GM18502 (cell line): Measurements from ENCODE around the gene PRAMEF2.
"Not testable (repeated sequence)": the region's sequence is repeated elsewhere in the genome, so short reads cannot be mapped to it uniquely, and the experiment has no call there.

Experiments used
- ATAC-seq: cut with Tn5 transposase; IDR thresholded peaks from one replicate; pipeline ENCODE4 v1.9.1; 2021; ENCODE audit warnings: mild to moderate bottlenecking; ENCODE audit not compliant: unreplicated experiment, poor library complexity

PRAMEF2 gene

GRCh38 chr1:12856786-12857185 is at the start of gene PRAMEF2:
PRAMEF2 (plus strand) TSS chr1:12857086; CDS start chr1:12859010, 1,924 bp downstream.
- not testable (repeated sequence) for ATAC-seq

DNA sequence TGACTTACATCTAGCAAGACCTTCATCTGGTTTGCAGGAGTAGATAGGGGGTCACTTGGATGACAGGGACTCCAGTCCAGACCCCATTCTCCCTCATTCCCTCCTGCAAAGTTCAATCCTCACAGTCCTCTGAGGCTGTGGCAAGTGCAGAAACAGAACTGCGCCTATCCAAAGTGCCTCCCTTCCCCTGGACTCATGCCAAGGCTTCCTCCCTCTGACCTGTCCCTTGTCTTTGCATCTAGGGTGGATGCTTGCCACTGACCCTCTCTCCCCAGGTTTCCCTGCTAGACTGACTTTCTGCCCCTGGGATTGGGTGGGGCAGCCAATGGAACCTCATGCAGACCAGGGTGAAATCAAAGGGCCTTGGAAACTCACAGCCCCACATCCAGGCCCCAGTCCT is 47.0 kb upstream of the PRAMEF2 start:
- no peak for ATAC-seq

DNA sequence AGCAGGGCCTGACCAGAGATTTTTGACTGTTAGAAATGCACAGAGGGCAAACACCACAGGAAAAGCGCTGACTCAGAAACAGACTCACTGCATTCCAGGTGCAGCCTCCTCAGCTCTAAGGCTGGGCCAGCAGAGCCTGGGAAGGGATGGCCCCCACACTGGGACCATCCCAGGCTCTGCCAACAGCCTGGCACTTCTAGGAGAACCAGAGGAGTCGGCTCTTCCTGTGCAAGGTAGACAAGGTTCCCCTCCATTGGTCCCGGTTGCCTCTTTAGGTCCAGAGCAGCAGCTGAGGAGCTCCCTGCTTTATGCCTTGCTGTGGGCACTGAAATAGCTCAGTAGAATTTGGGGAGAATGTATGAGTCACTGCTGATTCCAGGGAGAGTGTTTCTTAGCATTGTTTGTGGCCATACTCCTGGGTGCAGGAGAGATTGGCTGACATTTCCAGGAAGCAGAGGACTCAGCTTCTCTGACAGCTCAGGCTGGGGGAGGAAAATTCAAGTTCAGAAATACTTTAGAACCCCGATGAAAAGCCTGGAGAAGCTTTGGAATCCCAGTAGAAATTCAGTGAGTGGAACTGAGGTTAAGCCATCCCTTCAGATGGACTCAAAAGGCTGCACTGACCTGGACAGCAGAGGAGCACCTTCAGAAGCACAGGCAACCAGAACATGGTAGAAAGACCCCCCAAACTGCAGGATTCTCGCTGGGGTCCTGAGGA is 46.0 kb upstream of the PRAMEF2 start:
- no peak for ATAC-seq

DNA sequence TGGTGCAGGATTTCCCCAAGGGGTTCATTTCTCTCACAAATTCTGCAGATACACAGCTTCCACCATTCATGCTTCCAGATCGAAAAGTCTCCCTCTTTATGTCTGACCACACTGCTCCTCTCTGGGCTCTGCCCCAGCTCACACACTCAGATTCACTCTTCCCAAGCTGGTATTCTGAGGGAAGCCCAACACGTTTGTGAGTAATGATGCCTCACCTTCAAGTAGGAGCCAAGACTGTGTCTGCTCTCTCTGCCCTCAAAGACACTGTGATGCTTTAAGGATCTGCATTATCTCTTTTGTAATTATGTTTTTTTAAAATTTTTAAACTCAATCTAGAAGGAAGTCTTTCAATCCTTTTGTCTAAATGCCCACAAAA is 45.5 kb upstream of the PRAMEF2 start:
- ATAC-seq = no peak

GRCh38 chr1:12819061-12819460 is 37.8 kb upstream of the PRAMEF2 start:
- ATAC-seq = not testable (repeated sequence)

GRCh38 chr1:12831310-12831709 is 25.6 kb upstream of the PRAMEF2 start, which contains the start of gene PRAMEF11:
PRAMEF11 (minus strand) TSS chr1:12831410; CDS start chr1:12828789, 2,621 bp downstream.
- ATAC-seq = not testable (repeated sequence)

DNA sequence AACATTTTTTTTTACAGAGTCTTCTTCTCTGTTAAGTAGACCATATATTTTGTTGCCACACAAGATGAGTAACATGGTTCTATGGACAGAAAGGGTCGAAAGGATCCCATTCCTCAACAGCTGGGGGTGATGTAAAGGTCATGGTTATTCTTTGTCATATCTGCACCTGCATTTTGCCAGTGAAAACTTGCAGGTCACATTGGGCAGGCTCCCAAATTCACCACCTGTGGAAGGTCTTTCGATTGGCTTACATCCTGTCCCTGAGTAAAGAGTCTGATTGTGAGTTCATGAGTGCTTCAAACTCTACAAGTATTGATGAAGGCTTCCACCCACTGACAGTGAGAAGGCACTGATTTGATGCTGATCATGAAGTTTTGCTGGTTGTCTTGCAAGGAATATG is 23.6 kb upstream of the PRAMEF2 start:
- ATAC-seq = not testable (repeated sequence)

DNA sequence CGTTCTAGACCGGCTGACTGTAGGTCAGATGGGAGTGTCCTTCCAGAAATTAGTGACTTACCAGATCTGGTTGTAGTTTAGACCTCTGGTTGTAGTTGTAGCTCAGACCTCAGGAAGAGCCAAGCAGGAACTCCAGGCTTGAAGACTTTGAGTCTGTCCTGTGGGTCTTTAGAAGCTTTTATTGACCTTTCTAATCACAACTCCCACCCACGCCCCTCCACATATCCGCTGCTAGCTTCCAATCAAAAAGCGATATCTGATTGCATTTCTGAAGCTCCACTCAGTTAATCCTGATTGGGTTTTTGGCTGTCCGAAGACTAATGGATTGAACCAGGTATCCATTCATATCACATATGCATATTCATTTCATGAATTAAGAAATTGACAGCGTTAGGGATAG is 8.3 kb upstream of the PRAMEF2 start, which contains the start of gene HNRNPCL1:
Gene HNRNPCL1 (minus strand): TSS at position 101 of the 400 bp plus-strand sequence. CDS start 431 bp downstream, outside the sequence.
- ATAC-seq = not testable (repeated sequence)

DNA sequence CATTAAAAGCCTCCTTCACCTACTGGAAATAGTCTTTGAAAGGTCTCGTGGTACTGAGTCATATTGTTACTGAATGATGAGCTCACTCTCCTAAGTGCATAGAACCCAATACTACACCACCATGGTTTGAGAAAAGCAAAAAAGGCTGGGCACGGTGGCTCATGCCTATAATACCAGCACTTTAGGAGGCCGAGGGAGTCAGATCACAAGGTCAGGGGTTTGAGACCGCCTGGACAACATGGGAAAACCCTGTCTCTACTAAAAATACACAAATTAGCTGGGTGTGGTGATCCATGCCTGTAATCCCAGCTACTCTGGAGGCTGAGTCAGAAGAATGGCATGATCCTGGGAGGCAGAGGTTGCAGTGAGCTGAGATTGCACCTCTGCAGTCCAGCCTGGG is 5.1 kb upstream of the PRAMEF2 start:
- no peak for ATAC-seq

DNA sequence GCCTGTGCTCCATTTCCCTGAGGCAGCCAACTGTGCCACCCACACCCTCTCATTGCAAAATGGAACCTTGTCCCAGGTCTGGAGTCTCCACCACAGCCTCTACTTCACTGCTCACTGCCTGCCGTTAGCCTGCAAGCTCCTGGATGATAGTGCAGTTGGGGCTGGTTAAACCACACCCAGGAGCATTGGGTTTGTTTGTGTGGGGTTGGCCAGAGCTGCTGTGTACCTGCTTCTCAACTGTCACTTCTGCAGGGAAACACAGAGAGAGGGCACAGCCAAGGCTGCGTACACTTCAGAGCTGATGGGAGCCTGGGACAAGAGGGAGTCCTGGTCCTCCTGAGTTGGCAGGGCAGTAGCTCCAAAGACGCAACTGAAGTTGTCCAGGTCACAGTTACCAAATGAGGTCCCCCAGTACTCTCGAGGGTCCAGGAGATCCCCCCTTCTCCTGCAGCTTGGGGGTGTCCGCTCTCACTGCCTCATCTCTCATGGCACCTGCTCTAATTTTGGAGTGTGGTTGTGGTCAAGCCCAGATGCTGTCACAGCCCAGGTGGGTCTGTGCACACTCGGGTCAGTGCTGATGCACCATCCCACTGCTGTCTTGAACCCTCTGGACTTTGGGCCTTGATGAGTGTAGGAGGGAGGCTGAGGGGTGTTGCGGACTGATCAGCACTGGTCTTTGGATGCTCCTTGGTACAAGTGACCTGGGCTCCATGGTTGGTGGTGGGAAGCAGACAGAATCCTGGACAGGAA is 6.4 kb downstream of the PRAMEF2 start:
- not testable (repeated sequence) for ATAC-seq

GRCh38 chr1:12878453-12878852 is 21.6 kb downstream of the PRAMEF2 start:
- ATAC-seq = not testable (repeated sequence)

- ATAC-seq = not testable (repeated sequence)
These were observed 29.2 kb downstream of the PRAMEF2 start, which contains the start of gene PRAMEF4 for GRCh38 chr1:12886101-12886500. PRAMEF4 (minus strand) TSS chr1:12886201; CDS start chr1:12883394, 2,807 bp downstream.

- not testable (repeated sequence) for ATAC-seq
These were observed 41.3 kb downstream of the PRAMEF2 start, which contains the start of gene PRAMEF10 for GRCh38 chr1:12898170-12898569. PRAMEF10 (minus strand) TSS chr1:12898270; CDS start chr1:12895847, 2,423 bp downstream.

DNA sequence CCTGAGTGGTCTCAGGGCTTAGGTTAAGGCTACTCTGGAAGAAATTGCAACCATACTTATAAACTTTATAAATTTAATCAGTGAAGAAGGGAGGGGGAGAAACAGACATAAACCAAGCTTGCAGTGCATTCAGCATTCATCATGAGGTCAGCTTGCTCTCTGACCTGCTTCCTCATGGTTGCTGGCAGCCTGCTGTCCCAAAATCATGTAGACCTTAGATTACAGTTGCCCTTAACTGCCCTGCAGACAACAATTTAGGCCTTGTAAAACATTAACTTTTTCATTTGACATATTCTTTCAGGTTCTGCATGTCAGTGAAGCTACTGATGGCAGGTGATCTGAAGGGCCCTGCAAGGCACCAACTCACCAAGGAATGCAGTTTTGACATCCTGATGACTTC is 42.3 kb downstream of the PRAMEF2 start:
- ATAC-seq = not testable (repeated sequence)

DNA sequence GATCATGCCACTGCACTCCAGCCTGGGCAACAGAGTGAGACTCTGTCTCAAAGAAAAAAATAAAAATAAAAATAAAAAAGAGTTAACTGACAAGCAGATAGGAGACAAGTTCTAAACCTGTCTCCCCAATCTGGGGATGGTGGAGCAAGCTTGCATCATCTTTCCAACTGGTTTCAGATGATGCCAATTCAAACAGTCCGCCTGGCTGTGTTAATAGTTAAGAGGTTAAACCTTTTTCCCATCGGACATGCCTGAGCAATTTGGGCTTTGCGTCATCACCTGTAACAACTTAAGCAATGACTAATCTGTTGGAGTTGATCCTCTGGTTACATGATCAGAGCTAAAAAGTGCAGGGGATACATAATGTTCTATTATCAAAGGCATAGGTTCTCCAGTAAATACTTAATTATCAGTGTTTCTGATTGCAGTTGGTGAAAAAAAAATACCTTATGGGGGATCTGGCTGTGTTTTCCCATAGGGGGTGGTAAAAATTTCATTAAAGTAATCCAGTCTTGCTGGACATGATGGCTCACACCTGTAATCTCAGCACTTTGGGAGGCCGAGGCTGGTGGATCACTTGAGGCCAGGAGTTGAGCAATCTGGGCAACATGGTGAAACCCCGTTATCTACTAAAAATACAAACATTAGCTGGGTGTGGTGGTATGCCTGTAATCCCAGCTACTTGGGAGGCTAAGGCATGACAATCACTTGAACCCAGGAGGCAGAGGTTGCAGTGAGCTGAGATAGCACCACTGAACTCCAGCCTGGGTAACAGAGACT is 47.1 kb downstream of the PRAMEF2 start:
- ATAC-seq = not testable (repeated sequence)
